Cardiac muscle cell (in vitro differentiated cells and primary cell): ENCODE data around the gene LDHAL6A. TPM values are rescaled to one million over a fixed set of nuclear protein-coding genes. Genes with fewer than 3 reads are reported as not detected.

ENCODE experiments used
- DNase-seq, 2 donors: peaks; one replicate each; pipeline versions ENCODE4 v3.0.0 to v3.0.0-alpha.2; 2010 to 2017; ENCODE audit warnings: low read depth in 1 of 2, low spot score in 1 of 2
- H3K27ac ChIP-seq: fragments of 200-600 bp; sonication (generic); 2 replicates; pipeline ENCODE4 v1.5.1; 2016
- H3K27me3 ChIP-seq: fragments of 200-600 bp; sonication (generic); 2 replicates; pipeline ENCODE4 v1.6.0; 2016; ENCODE audit warnings: control low read depth
- H3K36me3 ChIP-seq: fragments of 200-600 bp; sonication (generic); 2 replicates; pipeline ENCODE4 v1.5.1; 2016; ENCODE audit warnings: control low read depth
- H3K4me1 ChIP-seq: fragments of 200-600 bp; sonication (generic); 2 replicates; pipeline ENCODE4 v1.8.1; 2017; ENCODE audit warnings: low read depth, mild to moderate bottlenecking, mixed run types
- H3K4me3 ChIP-seq: fragments of 200-600 bp; sonication (generic); 2 replicates; pipeline ENCODE4 v1.5.1; 2016; ENCODE audit warnings: mild to moderate bottlenecking
- H3K9me3 ChIP-seq: fragments of 200-600 bp; sonication (generic); 2 replicates; pipeline ENCODE4 v1.5.1; 2017; ENCODE audit warnings: low read depth, mild to moderate bottlenecking, control low read depth
- CTCF ChIP-seq: IDR thresholded peaks from 2 replicates; pipeline ENCODE4 v1.5.1; 2012; ENCODE audit warnings: low read depth, mild to moderate bottlenecking, low read length
- polyA plus RNA-seq: library from polyadenylated mRNA; unstranded; fragments of >200 nt; fragmentation: Nextera tagmentation; extraction: Ambion mirVana; gene quantifications from 2 replicates; pipeline ENCODE4 v1.2.1, GENCODE V29; 2016
- total RNA-seq: library from RNA; depleted of rRNA; stranded (reverse); fragments of >200 nt; gene quantifications from 2 replicates; pipeline ENCODE4 v1.2.3, GENCODE V29; 2016

Gene LDHAL6A
- total and polyA plus RNA-seq, 2 experiments from 2014 or later, result 0.12 TPM; not detected in 1

- Histone ChIP-seq H3K9me3 (no peaks in the 10 kb centered on the region), H3K36me3 (no peaks in the 10 kb centered on the region), H3K27me3 (no peaks in the 10 kb centered on the region), H3K27ac (no peak overlapping the region), H3K4me3 (no peak overlapping the region), H3K4me1 (no peaks in the 10 kb centered on the region)
- DNase-seq, result no peak
- no peak for TF ChIP-seq CTCF
Observed at GRCh38 chr11:18427240-18427639, 28.4 kb upstream of the LDHAL6A start.

- no peaks in the 10 kb centered on the region for H3K9me3 ChIP-seq
- no peaks in the 10 kb centered on the region for H3K4me1 ChIP-seq
- H3K36me3 ChIP-seq, result no peaks in the 10 kb centered on the region
- H3K27me3 ChIP-seq, result no peaks in the 10 kb centered on the region
- H3K27ac ChIP-seq, result no peak overlapping the region
- no peak for TF ChIP-seq CTCF
- no peak for DNase-seq
- H3K4me3 ChIP-seq, result no peak overlapping the region
Observed at GRCh38 chr11:18429332-18429731, 26.3 kb upstream of the LDHAL6A start.

- TF ChIP-seq CTCF, result no peak
- no peak overlapping the region for H3K4me3 ChIP-seq
Observed at GRCh38 chr11:18438691-18439090, 17.0 kb upstream of the LDHAL6A start.

GRCh38 chr11:18449251-18449650, 6.4 kb upstream of the LDHAL6A start:
- no peak for DNase-seq
- no peaks in the 10 kb centered on the region for H3K36me3 ChIP-seq
- no peak for TF ChIP-seq CTCF
- no peaks in the 10 kb centered on the region for H3K4me1 ChIP-seq
- peaks cover 3% of the 10 kb centered on the region for H3K27me3 ChIP-seq
- H3K9me3 ChIP-seq, result no peaks in the 10 kb centered on the region
- H3K4me3 ChIP-seq, result no peak overlapping the region
- no peak overlapping the region for H3K27ac ChIP-seq

More at GRCh38 chr11:18438691-18439090, 17.0 kb upstream of the LDHAL6A start:
- Histone ChIP-seq H3K27ac (no peak overlapping the region), H3K36me3 (no peaks in the 10 kb centered on the region), H3K27me3 (no peaks in the 10 kb centered on the region), H3K9me3 (no peaks in the 10 kb centered on the region), H3K4me1 (no peaks in the 10 kb centered on the region)
- no peak for DNase-seq

- H3K9me3 ChIP-seq, result no peaks in the 10 kb centered on the region
- no peak for DNase-seq
- H3K36me3 ChIP-seq, result no peaks in the 10 kb centered on the region
- no peak for TF ChIP-seq CTCF
- H3K4me3 ChIP-seq, result no peak overlapping the region
- no peaks in the 10 kb centered on the region for H3K4me1 ChIP-seq
- no peak overlapping the region for H3K27ac ChIP-seq
- H3K27me3 ChIP-seq, result peaks cover 3% of the 10 kb centered on the region
Observed at GRCh38 chr11:18452927-18453326, 2.7 kb upstream of the LDHAL6A start.

GRCh38 chr11:18457450-18457849, 1.8 kb downstream of the LDHAL6A start:
- H3K4me3 ChIP-seq, result no peak overlapping the region
- TF ChIP-seq CTCF, result no peak
- no peak overlapping the region for H3K27ac ChIP-seq
- no peaks in the 10 kb centered on the region for H3K9me3 ChIP-seq
- no peaks in the 10 kb centered on the region for H3K4me1 ChIP-seq
- no peaks in the 10 kb centered on the region for H3K27me3 ChIP-seq
- peak in 1 of 2 donors; percentile 8 for DNase-seq
- H3K36me3 ChIP-seq, result no peaks in the 10 kb centered on the region
